ENCODE results near the gene TARBP2. TPM values are rescaled to one million over a fixed set of nuclear protein-coding genes. Genes with fewer than 3 reads are reported as not detected.

The TARBP2 gene
- total RNA-seq, 4 donors from 2014 or later, result 12.1 to 19.6 (median 17.4) TPM

GRCh38 chr12:53461059-53461458, 40.0 kb upstream of the TARBP2 start:
- Histone ChIP-seq H3K36me3 (peaks cover 38 to 100% of the 10 kb centered on the region in 2 donors), H3K4me1 (peaks cover under 1 to 77% (median 10%) of the 10 kb centered on the region in 3 donors), H3K27me3 (no peaks in the 10 kb centered on the region), H3K27ac (peak overlapping the region in 3 of 4 donors; percentile 11 to 61 (median 36)), H3K9me3 (no peaks in the 10 kb centered on the region), H3K4me3 (no peak overlapping the region)
- ATAC-seq, result peak; percentile 42
- no peak for TF ChIP-seq POLR2A (IDR thresholded peaks at IDR 0.05)
- TF ChIP-seq, protein P1, sequence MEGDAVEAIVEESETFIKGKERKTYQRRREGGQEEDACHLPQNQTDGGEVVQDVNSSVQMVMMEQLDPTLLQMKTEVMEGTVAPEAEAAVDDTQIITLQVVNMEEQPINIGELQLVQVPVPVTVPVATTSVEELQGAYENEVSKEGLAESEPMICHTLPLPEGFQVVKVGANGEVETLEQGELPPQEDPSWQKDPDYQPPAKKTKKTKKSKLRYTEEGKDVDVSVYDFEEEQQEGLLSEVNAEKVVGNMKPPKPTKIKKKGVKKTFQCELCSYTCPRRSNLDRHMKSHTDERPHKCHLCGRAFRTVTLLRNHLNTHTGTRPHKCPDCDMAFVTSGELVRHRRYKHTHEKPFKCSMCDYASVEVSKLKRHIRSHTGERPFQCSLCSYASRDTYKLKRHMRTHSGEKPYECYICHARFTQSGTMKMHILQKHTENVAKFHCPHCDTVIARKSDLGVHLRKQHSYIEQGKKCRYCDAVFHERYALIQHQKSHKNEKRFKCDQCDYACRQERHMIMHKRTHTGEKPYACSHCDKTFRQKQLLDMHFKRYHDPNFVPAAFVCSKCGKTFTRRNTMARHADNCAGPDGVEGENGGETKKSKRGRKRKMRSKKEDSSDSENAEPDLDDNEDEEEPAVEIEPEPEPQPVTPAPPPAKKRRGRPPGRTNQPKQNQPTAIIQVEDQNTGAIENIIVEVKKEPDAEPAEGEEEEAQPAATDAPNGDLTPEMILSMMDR (IDR thresholded peaks at IDR 0.05), result no peak
- no peak for TF ChIP-seq EP300 (IDR thresholded peaks at IDR 0.05)
- no peak for TF ChIP-seq POLR2AphosphoS5 (IDR thresholded peaks at IDR 0.05)
- 24 to 29% methylated on average over 3 of the region's 3 CpGs for WGBS, 2 donors (ENCODE audit: low coverage in 1 of 2)

GRCh38 chr12:53461591-53461990, 39.5 kb upstream of the TARBP2 start:
- Histone ChIP-seq H3K36me3 (peaks cover 37 to 100% of the 10 kb centered on the region in 2 donors), H3K4me1 (peaks cover 3 to 82% (median 10%) of the 10 kb centered on the region in 3 donors), H3K4me3 (no peak overlapping the region), H3K27ac (peak overlapping the region in 1 of 4 donors; percentile 61), H3K9me3 (no peaks in the 10 kb centered on the region), H3K27me3 (no peaks in the 10 kb centered on the region)
- TF ChIP-seq POLR2AphosphoS5 (IDR thresholded peaks at IDR 0.05) (no peak), POLR2A (IDR thresholded peaks at IDR 0.05) (no peak), EP300 (IDR thresholded peaks at IDR 0.05) (no peak)
- TF ChIP-seq, protein P1 (IDR thresholded peaks at IDR 0.05), result no peak
- WGBS, 2 donors (ENCODE audit: low coverage in 1 of 2), result 67 to 75% methylated on average over 8 of the region's 8 CpGs
- no peak for ATAC-seq

DNA sequence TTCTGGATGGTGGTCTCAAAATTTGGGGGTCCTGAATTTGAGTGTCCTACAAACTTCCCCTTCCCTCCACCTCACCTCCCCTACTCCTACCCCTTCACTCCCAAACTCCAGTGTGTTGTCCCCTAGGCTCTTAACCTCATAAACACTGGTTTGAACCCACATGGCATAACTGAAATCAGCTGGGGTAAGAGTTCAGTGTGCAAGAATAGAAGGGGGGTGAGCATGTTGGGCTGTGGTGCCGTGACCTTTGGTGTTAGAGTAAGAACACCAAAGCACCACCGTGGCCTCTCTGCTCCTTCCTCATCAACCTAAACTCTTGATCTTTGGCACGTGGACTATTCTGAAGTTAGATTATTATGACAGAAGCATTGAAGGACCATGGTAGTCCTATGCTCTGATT, 38.1 kb upstream of the TARBP2 start:
- peaks cover 28 to 100% of the 10 kb centered on the region in 2 donors for H3K36me3 ChIP-seq
- 50 to 80% methylated on average over 2 to 3 of the region's 3 CpGs for WGBS, 2 donors (ENCODE audit: low coverage in 1 of 2)
- no peak overlapping the region for H3K27ac ChIP-seq
- H3K9me3 ChIP-seq, result no peaks in the 10 kb centered on the region
- TF ChIP-seq POLR2A (IDR thresholded peaks at IDR 0.05) (no peak), POLR2AphosphoS5 (IDR thresholded peaks at IDR 0.05) (no peak), EP300 (IDR thresholded peaks at IDR 0.05) (no peak)
- TF ChIP-seq, protein P1 (IDR thresholded peaks at IDR 0.05), result no peak
- no peak for ATAC-seq
- H3K4me3 ChIP-seq, result no peak overlapping the region
- H3K27me3 ChIP-seq, result no peaks in the 10 kb centered on the region
- H3K4me1 ChIP-seq, result peaks cover 3 to 88% (median 10%) of the 10 kb centered on the region in 3 donors

DNA sequence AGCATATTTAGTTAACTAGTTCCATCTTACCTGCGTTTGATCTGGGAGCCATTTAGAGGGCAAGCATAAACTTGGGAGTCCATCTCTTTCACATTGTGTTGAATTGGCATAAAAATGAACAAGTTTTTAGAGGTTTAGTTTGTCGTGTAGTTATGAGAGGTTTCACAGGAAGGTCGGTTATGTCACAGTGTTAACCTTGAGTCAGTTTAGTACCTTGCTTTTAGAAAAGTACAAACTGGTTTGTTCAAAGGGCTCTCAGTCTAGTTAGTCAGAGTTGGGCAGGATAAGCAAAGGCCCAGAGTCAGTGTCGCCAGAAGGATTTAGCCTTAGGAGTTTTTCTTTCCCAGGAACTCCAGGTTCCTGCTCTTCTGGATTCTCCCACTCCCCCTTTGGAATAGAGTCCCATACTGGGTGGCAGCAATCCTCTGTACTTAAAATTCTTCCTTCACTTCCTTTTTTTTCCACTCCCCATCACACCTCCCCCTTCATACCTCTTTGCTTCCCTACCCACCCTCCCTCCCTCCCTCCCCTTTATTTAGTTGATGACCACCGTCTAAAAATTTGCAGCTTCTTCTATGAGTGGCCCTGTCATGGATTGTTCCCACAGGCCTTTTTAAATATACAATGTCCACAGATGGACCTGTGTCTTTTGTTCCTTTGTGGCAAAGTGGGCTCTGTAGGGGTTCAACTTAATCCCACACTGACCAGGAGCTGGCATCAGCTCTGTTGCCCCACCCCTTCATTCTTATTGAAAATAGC, 37.1 kb upstream of the TARBP2 start:
- H3K4me1 ChIP-seq, result peaks cover 3 to 88% (median 10%) of the 10 kb centered on the region in 3 donors
- TF ChIP-seq POLR2AphosphoS5 (IDR thresholded peaks at IDR 0.05) (no peak), POLR2A (IDR thresholded peaks at IDR 0.05) (no peak), EP300 (IDR thresholded peaks at IDR 0.05) (no peak)
- TF ChIP-seq, protein P1 (IDR thresholded peaks at IDR 0.05), result no peak
- no peaks in the 10 kb centered on the region for H3K9me3 ChIP-seq
- no peaks in the 10 kb centered on the region for H3K27me3 ChIP-seq
- no peak for ATAC-seq
- WGBS, 2 donors (ENCODE audit: low coverage in 1 of 2), result 40 to 59% methylated on average over 3 to 5 of the region's 5 CpGs
- no peak overlapping the region for H3K27ac ChIP-seq
- no peak overlapping the region for H3K4me3 ChIP-seq
- H3K36me3 ChIP-seq, result peaks cover 31 to 100% of the 10 kb centered on the region in 2 donors

All from gastroesophageal sphincter (tissue), 4 donors.